HEK293T (cell line): ENCODE data around the gene SMPD3.

ENCODE experiments used
- CTCF ChIA-PET: fragments of 350-600 bp; formaldehyde crosslinking; extraction: SDS; loops from one replicate; lab custom pipeline; 2021; ENCODE audit warnings: antibody characterized with exemption, inconsistent platforms; lab: Yijun Ruan, JAX
- POLR2A ChIA-PET: fragments of 350-600 bp; formaldehyde crosslinking; extraction: SDS; loops from one replicate; lab custom pipeline; 2020; ENCODE audit warnings: antibody characterized with exemption, inconsistent platforms; lab: Yijun Ruan, JAX
- DNase-seq: peaks from one replicate; pipeline ENCODE4 v3.0.0; 2012; ENCODE audit warnings: mixed read lengths; ENCODE audit errors: extremely low spot score
- ARNT ChIP-seq: fragments of 450-650 bp; IDR thresholded peaks from 2 replicates; pipeline ENCODE4 v1.6.1; 2017; ENCODE audit warnings: mild to moderate bottlenecking
- BHLHE40 ChIP-seq: fragments of 450-650 bp; IDR thresholded peaks from 2 replicates; pipeline ENCODE4 v1.6.1; 2016; ENCODE audit warnings: mild to moderate bottlenecking, moderate library complexity, borderline replicate concordance
- CTBP1 ChIP-seq: fragments of 450-650 bp; IDR thresholded peaks from 2 replicates; pipeline ENCODE4 v1.6.1; 2016; ENCODE audit warnings: borderline replicate concordance
- ELF4 ChIP-seq: fragments of 450-650 bp; IDR thresholded peaks from 2 replicates; pipeline ENCODE4 v1.6.1; 2017; ENCODE audit warnings: antibody characterized with exemption
- FOXA1 ChIP-seq: fragments of 450-650 bp; IDR thresholded peaks from 2 replicates; pipeline ENCODE4 v1.6.1; 2016; ENCODE audit warnings: mild to moderate bottlenecking
- FOXK2 ChIP-seq: fragments of 450-650 bp; IDR thresholded peaks from 2 replicates; pipeline ENCODE4 v1.6.1; 2016; ENCODE audit warnings: mild to moderate bottlenecking
- FOXM1 ChIP-seq: fragments of 450-650 bp; IDR thresholded peaks from 2 replicates; pipeline ENCODE4 v1.6.1; 2017; ENCODE audit warnings: mild to moderate bottlenecking, borderline replicate concordance
- HDGF ChIP-seq: fragments of 450-650 bp; IDR thresholded peaks from 2 replicates; pipeline ENCODE4 v1.6.1; 2017; ENCODE audit warnings: antibody characterized with exemption, borderline replicate concordance
- L3MBTL2 ChIP-seq: fragments of 450-650 bp; conservative IDR thresholded peaks from 2 replicates; pipeline ENCODE4 v1.6.1; 2016; ENCODE audit warnings: mild to moderate bottlenecking
- LEF1 ChIP-seq: fragments of 450-650 bp; IDR thresholded peaks from 2 replicates; pipeline ENCODE4 v1.6.1; 2017; ENCODE audit warnings: mild to moderate bottlenecking, borderline replicate concordance
- NFRKB ChIP-seq: fragments of 450-650 bp; IDR thresholded peaks from 2 replicates; pipeline ENCODE4 v1.6.1; 2016; ENCODE audit warnings: mild to moderate bottlenecking, moderate library complexity
- PKNOX1 ChIP-seq: fragments of 450-650 bp; IDR thresholded peaks from 2 replicates; pipeline ENCODE4 v1.6.1; 2016
- SP1 ChIP-seq: fragments of 450-650 bp; IDR thresholded peaks from 2 replicates; pipeline ENCODE4 v1.6.1; 2017
- SUZ12 ChIP-seq: fragments of 450-650 bp; IDR thresholded peaks from 2 replicates; pipeline ENCODE4 v1.6.1; 2016; ENCODE audit warnings: mild to moderate bottlenecking
- TARDBP ChIP-seq: fragments of 450-650 bp; IDR thresholded peaks from 2 replicates; pipeline ENCODE4 v1.6.1; 2016
- ZNF384 ChIP-seq: fragments of 450-650 bp; IDR thresholded peaks from 2 replicates; pipeline ENCODE4 v1.6.1; 2016

SMPD3 gene

DNA sequence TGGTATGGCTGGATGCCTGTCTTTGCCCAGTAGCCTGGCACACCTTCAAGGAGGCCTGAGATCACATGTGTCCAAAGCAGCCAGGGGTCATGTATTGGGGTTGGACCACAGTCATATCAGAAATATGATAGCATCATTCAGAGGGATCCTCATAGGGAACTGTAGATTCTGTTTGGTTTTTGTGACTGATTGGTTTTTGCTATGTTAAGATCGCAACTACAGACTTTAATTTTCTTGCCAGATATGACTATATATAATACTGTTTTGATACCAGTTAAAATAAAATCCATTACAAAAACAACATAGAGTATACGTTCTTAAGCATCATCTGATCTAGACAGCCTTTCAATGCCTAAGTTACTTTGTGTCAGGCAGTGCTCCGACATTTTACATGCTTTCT is 11.8 kb upstream of the SMPD3 start:
- CTCF ChIA-PET: interaction anchor here (0.6 kb wide), 1 partner anchor 9 kb away, joined by 3 read pairs; no protein-coding TSS in a partner anchor

DNA sequence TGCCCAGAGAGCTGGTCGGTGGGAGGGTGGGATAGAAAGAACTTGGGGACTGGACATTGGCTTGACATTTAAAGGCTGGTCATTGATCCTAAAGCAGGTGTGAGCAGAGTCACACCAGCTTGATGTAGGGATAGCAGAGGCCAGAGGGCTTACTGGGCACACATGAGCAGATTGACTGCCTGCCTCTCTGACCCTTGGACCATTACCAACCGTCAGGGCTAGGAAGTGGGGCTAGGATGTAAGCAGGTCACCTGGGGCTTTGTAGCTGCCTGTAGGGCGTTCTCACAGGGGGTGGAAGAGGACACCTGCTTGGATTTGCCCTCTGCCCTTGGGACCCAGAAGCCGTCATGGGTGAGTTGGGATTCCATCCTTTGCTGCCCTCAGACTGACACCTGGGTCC is 11.1 kb upstream of the SMPD3 start:
- no peak for TF ChIP-seq BHLHE40
- TF ChIP-seq NFRKB: no peak
- TF ChIP-seq PKNOX1: no peak
- no peak for TF ChIP-seq SP1
- TF ChIP-seq FOXM1: no peak
- no peak for TF ChIP-seq ZNF384
- no peak for TF ChIP-seq LEF1
- TF ChIP-seq SUZ12: no peak
- TF ChIP-seq CTBP1: no peak
- no peak for TF ChIP-seq L3MBTL2
- no peak for TF ChIP-seq ARNT
- TF ChIP-seq TARDBP: no peak
- TF ChIP-seq FOXK2: no peak
- no peak for TF ChIP-seq HDGF
- TF ChIP-seq ELF4: no peak
- ChIA-PET CTCF (no interaction called here), POLR2A (no interaction called here)
- no peak for DNase-seq

More for the DNA sequence above, 11.8 kb upstream of the SMPD3 start:
- TF ChIP-seq BHLHE40: no peak
- TF ChIP-seq HDGF: no peak
- no peak for TF ChIP-seq PKNOX1
- no peak for TF ChIP-seq SP1
- TF ChIP-seq NFRKB: no peak
- no peak for TF ChIP-seq ARNT
- no peak for TF ChIP-seq FOXK2
- TF ChIP-seq FOXA1: no peak
- TF ChIP-seq TARDBP: no peak
- no peak for TF ChIP-seq CTBP1
- no peak for TF ChIP-seq L3MBTL2
- TF ChIP-seq FOXM1: no peak
- TF ChIP-seq ELF4: no peak
- TF ChIP-seq SUZ12: no peak
- TF ChIP-seq LEF1: no peak
- no peak for TF ChIP-seq ZNF384
- DNase-seq: no peak
- POLR2A ChIA-PET: no interaction called here

DNA sequence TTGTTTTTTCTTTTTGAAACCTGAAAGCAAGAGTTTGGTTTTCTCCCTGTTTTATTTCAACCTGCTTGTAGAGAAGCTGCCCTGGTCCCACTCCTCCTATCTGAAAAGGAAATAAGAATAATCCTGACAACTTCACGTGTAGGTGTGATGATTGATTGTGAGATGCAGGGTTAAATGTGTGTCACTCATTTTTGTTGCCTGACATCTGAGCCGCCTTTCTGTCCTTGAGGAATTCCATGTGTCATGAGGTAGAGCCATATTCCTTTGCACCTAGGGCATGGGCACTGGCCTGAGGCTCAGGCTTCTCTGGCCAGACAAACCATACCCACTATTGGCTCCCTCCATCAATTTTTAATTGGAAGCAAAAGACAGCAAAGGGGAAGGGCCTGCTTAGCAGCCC is 10.2 kb upstream of the SMPD3 start:
- no peak for DNase-seq
- ChIA-PET POLR2A (no interaction called here), CTCF (no interaction called here)
- TF ChIP-seq PKNOX1 (peak; percentile 46; the same call in 1 of the 2 replicates), ZNF384 (no peak), HDGF (no peak), ARNT (no peak), SUZ12 (no peak), TARDBP (no peak)

DNA sequence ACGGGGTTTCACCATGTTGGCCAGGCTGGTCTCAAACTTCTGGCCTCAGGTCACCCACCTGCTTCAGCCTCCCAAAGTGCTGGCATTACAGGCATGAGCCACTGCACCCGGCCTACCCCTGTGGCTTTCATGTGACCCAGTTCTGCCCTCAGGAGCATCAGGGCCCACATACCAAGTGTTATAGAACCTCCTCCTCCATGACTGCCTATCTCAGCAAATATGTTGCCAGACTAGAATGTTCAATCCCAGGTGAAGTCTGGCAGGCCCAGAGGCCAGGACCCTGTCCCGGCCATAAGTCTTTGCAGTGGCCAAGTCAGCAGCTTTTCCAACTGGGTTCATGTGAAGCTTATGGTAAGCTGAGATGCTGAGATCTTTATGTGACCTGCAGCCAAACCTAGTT is 9.8 kb upstream of the SMPD3 start:
- CTCF ChIA-PET: no interaction called here
- DNase-seq: no peak
- POLR2A ChIA-PET: no interaction called here
- TF ChIP-seq BHLHE40: no peak

DNA sequence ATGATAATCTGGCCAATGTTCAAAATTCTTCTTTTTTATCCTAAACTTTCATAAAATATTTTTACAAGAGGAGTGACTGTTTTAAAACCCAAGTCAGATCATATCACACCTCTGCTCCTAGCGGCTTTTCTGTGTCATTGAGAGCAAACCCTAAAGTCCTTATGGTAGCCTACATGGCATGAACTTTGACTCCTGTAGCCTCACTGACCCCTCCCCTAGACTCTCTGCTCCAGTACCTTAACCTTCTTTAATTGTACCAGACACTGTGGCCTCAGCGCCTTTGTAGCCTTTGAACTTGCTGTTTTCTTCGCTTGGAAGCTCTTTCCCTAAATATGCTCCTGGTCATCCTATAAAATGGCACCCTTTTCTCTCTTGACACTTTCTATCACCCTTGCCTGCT is 7.3 kb upstream of the SMPD3 start:
- ChIA-PET CTCF (no interaction called here), POLR2A (no interaction called here)
- TF ChIP-seq SUZ12: no peak
- TF ChIP-seq ARNT: no peak
- TF ChIP-seq SP1: no peak
- no peak for TF ChIP-seq L3MBTL2
- TF ChIP-seq ZNF384: no peak
- no peak for TF ChIP-seq LEF1
- TF ChIP-seq FOXM1: no peak
- no peak for DNase-seq

DNA sequence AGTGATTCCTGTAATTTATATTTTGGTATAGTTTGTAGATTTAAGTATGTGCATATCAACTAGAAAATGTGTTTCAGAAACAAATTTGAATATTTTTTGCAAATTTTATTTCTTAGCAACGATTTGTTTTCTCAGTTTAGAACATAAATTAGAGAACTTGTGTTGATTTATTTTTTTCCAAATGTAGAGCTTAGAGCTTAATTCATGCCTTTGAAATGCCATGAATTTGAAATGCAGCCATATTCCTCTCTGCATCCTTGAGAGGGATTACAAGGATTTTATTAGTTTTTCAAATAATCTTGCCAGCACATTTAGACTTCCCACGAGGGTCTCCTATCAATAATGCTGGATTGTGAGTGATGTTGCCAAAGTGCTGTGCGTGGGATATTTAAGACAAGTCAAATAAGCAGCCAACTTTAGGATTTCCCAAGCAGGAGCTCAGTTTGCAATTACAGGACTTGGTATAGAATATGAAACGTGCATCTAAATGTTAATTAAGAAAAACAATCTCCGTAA is 6.7 kb upstream of the SMPD3 start:
- TF ChIP-seq HDGF (no peak), FOXA1 (no peak), LEF1 (no peak), SP1 (no peak), ZNF384 (no peak), CTBP1 (no peak), PKNOX1 (no peak), NFRKB (no peak), L3MBTL2 (no peak), FOXM1 (no peak), ELF4 (no peak), FOXK2 (no peak), ARNT (no peak)
- ChIA-PET POLR2A (no interaction called here), CTCF (no interaction called here)
- no peak for DNase-seq
